GM23248 (cell line): Measurements from ENCODE around the gene MFAP4. TPM values are rescaled to one million over a fixed set of nuclear protein-coding genes. Genes with fewer than 3 reads are reported as not detected.

Experiments
- DNase-seq: peaks from one replicate; pipeline ENCODE4 v3.0.0-alpha.2; 2015
- H2AFZ ChIP-seq: fragments of 200-600 bp; sonication (generic); 2 replicates; pipeline ENCODE4 v1.6.1; 2016; ENCODE audit warnings: antibody characterized with exemption
- H3F3A ChIP-seq: fragments of 200-600 bp; sonication (generic); 2 replicates; pipeline ENCODE4 v1.6.1; 2016; ENCODE audit warnings: mild to moderate bottlenecking, antibody characterized with exemption, mixed run types; ENCODE audit not compliant: insufficient read depth
- H3K27ac ChIP-seq: fragments of 200-600 bp; sonication (generic); 2 replicates; pipeline ENCODE4 v1.5.1; 2016; ENCODE audit warnings: mild to moderate bottlenecking
- H3K27me3 ChIP-seq: fragments of 200-600 bp; sonication (generic); replicated peaks from 2 replicates; pipeline ENCODE4 v1.6.1; 2016; ENCODE audit warnings: mild to moderate bottlenecking; ENCODE audit not compliant: insufficient read depth
- H3K36me3 ChIP-seq: fragments of 200-600 bp; sonication (generic); 2 replicates; pipeline ENCODE4 v1.6.1; 2016; ENCODE audit warnings: low read depth, mild to moderate bottlenecking
- H3K4me1 ChIP-seq: fragments of 200-600 bp; sonication (generic); 2 replicates; pipeline ENCODE4 v1.6.1; 2016; ENCODE audit warnings: mild to moderate bottlenecking; ENCODE audit not compliant: insufficient read depth
- H3K4me2 ChIP-seq: fragments of 200-600 bp; sonication (generic); one replicate; pipeline ENCODE4 v1.6.1; 2016; ENCODE audit warnings: mild to moderate bottlenecking; ENCODE audit not compliant: unreplicated experiment
- H3K4me3 ChIP-seq: fragments of 200-600 bp; sonication (generic); 2 replicates; pipeline ENCODE4 v1.5.1; 2016; ENCODE audit warnings: mild to moderate bottlenecking
- H3K79me2 ChIP-seq: fragments of 200-600 bp; sonication (generic); 2 replicates; pipeline ENCODE4 v1.6.1; 2016; ENCODE audit warnings: mild to moderate bottlenecking; ENCODE audit not compliant: insufficient read depth
- H3K9ac ChIP-seq: fragments of 200-600 bp; sonication (generic); 2 replicates; pipeline ENCODE4 v1.6.1; 2016; ENCODE audit warnings: mild to moderate bottlenecking
- H3K9me2 ChIP-seq: fragments of 200-600 bp; sonication (generic); 2 replicates; pipeline ENCODE4 v1.6.1; 2016; ENCODE audit warnings: mixed run types, mild to moderate bottlenecking, moderate library complexity; ENCODE audit not compliant: insufficient read depth
- H3K9me3 ChIP-seq: fragments of 200-600 bp; sonication (generic); one replicate; pipeline ENCODE4 v1.6.1; 2017; ENCODE audit warnings: low read depth
- H4K20me1 ChIP-seq: fragments of 200-600 bp; sonication (generic); 2 replicates; pipeline ENCODE4 v1.6.0; 2016; ENCODE audit not compliant: insufficient read depth
- EZH2 ChIP-seq: fragments of 200-600 bp; sonication (generic); IDR thresholded peaks from 2 replicates; pipeline ENCODE4 v1.6.1; 2018; ENCODE audit warnings: antibody characterized with exemption, mild to moderate bottlenecking; ENCODE audit not compliant: insufficient read depth, poor library complexity, severe bottlenecking
- EZH2phosphoT487 ChIP-seq: fragments of 200-600 bp; sonication (generic); IDR thresholded peaks from 2 replicates; pipeline ENCODE4 v1.6.1; 2018; ENCODE audit warnings: antibody characterized with exemption, moderate library complexity, mild to moderate bottlenecking, low read depth; ENCODE audit not compliant: insufficient read depth
- WGBS, 2 experiments: methylation state at CpG; one replicate each; pipeline ENCODE4 v1.1.6; 2015 to 2017; ENCODE audit warnings: low lambda C conversion rate in 2 of 2, low coverage in 1 of 2; ENCODE audit errors: missing lambda C conversion rate in 2 of 2; 5-methylcytosine and 5-hydroxymethylcytosine counted together
- in situ Hi-C: fragments of 300-500 bp; cut with MboI; formaldehyde crosslinking; loops from 2 replicates; pipeline ENCODE4 v1.15.0; 2020
- polyA plus RNA-seq: library from polyadenylated mRNA; unstranded; fragments of >200 nt; fragmentation: Nextera tagmentation; extraction: Ambion mirVana; gene quantifications from 2 replicates; pipeline ENCODE4 v1.2.1, GENCODE V29; 2016
- total RNA-seq: library from RNA; depleted of rRNA; stranded (reverse); fragments of >200 nt; shearing (Covaris generic); gene quantifications from 2 replicates; pipeline ENCODE4 v1.2.3, GENCODE V29; 2014

The MFAP4 gene
- total and polyA plus RNA-seq, 2 experiments from 2014 or later: 97.8 to 156 TPM

GRCh38 chr17:19418251-19418992 lies 31.4 kb upstream of the MFAP4 start:
- Histone ChIP-seq H3F3A (peaks cover 30% of the 10 kb centered on the region), H4K20me1 (no peaks in the 10 kb centered on the region), H3K27me3 (no peaks in the 10 kb centered on the region), H3K9ac (peak overlapping the region; percentile 41), H3K4me2 (peak overlapping the region; percentile 35), H3K79me2 (no peaks in the 10 kb centered on the region), H3K36me3 (no peaks in the 10 kb centered on the region), H3K9me3 (no peaks in the 10 kb centered on the region), H3K27ac (peak overlapping the region; percentile 73), H3K9me2 (no peaks in the 10 kb centered on the region), H3K4me3 (no peak overlapping the region), H3K4me1 (peaks cover 19% of the 10 kb centered on the region), H2AFZ (peak overlapping the region; percentile 29; the same call in 1 of the 2 replicates)
- 15 to 16% methylated on average over 7 of the region's 7 CpGs for WGBS, 2 experiments
- in situ Hi-C loops: no loop called here
- TF ChIP-seq EZH2phosphoT487 (no peak), EZH2 (no peak)
- DNase-seq: peak; percentile 94

GRCh38 chr17:19417611-19418010 lies 30.6 kb upstream of the MFAP4 start:
- no peaks in the 10 kb centered on the region for H3K36me3 ChIP-seq
- TF ChIP-seq EZH2phosphoT487 (no peak), EZH2 (no peak)
- no peak for DNase-seq
- 7 to 9% methylated on average over 3 of the region's 3 CpGs for WGBS, 2 experiments
- H3K9ac ChIP-seq: peak overlapping the region; percentile 41; the same call in 1 of the 2 replicates
- no peaks in the 10 kb centered on the region for H3K27me3 ChIP-seq
- no peaks in the 10 kb centered on the region for H4K20me1 ChIP-seq
- H3K4me1 ChIP-seq: peaks cover 19% of the 10 kb centered on the region
- H3K9me3 ChIP-seq: no peaks in the 10 kb centered on the region
- no peaks in the 10 kb centered on the region for H3K9me2 ChIP-seq
- H3K27ac ChIP-seq: peak overlapping the region; percentile 73
- H3K4me2 ChIP-seq: peak overlapping the region; percentile 35
- H3K4me3 ChIP-seq: no peak overlapping the region
- no peak overlapping the region for H2AFZ ChIP-seq
- H3F3A ChIP-seq: peaks cover 30% of the 10 kb centered on the region
- in situ Hi-C loops: no loop called here
- no peaks in the 10 kb centered on the region for H3K79me2 ChIP-seq

- no peaks in the 10 kb centered on the region for H4K20me1 ChIP-seq
- peaks cover 30% of the 10 kb centered on the region for H3F3A ChIP-seq
- no peaks in the 10 kb centered on the region for H3K9me2 ChIP-seq
- H3K4me2 ChIP-seq: no peak overlapping the region
- no peak for DNase-seq
- no peak overlapping the region for H2AFZ ChIP-seq
- no peak overlapping the region for H3K9ac ChIP-seq
- H3K4me1 ChIP-seq: peaks cover 21% of the 10 kb centered on the region
- H3K79me2 ChIP-seq: no peaks in the 10 kb centered on the region
- no peak overlapping the region for H3K4me3 ChIP-seq
- WGBS, 2 experiments: 93 to 95% methylated on average over 17 to 18 of the region's 18 CpGs
- H3K9me3 ChIP-seq: no peaks in the 10 kb centered on the region
- in situ Hi-C loops: no loop called here
- no peaks in the 10 kb centered on the region for H3K36me3 ChIP-seq
- H3K27ac ChIP-seq: no peak overlapping the region
- no peak for TF ChIP-seq EZH2
- TF ChIP-seq EZH2phosphoT487: no peak
- H3K27me3 ChIP-seq: no peaks in the 10 kb centered on the region
These were observed 29.1 kb upstream of the MFAP4 start for GRCh38 chr17:19415806-19416775.

GRCh38 chr17:19415311-19415710 lies 28.3 kb upstream of the MFAP4 start:
- WGBS, 2 experiments: 77 to 78% methylated on average over 10 to 13 of the region's 13 CpGs
- peaks cover 29% of the 10 kb centered on the region for H3K4me1 ChIP-seq
- in situ Hi-C loops: no loop called here
- H3K27me3 ChIP-seq: no peaks in the 10 kb centered on the region
- H3K27ac ChIP-seq: no peak overlapping the region
- no peak overlapping the region for H3K4me3 ChIP-seq
- no peaks in the 10 kb centered on the region for H3K9me2 ChIP-seq
- DNase-seq: no peak
- no peak overlapping the region for H3K9ac ChIP-seq
- no peaks in the 10 kb centered on the region for H3K36me3 ChIP-seq
- TF ChIP-seq EZH2: no peak
- TF ChIP-seq EZH2phosphoT487: no peak
- no peaks in the 10 kb centered on the region for H4K20me1 ChIP-seq
- no peaks in the 10 kb centered on the region for H3K9me3 ChIP-seq
- no peak overlapping the region for H3K4me2 ChIP-seq
- no peak overlapping the region for H2AFZ ChIP-seq
- H3K79me2 ChIP-seq: no peaks in the 10 kb centered on the region
- H3F3A ChIP-seq: peaks cover 35% of the 10 kb centered on the region
